Astrocyte of the spinal cord (primary cell): ENCODE data around the gene PRIM2.
"Not testable (repeated sequence)": the region's sequence is repeated elsewhere in the genome, so short reads cannot be mapped to it uniquely, and the experiment has no call there.

ENCODE experiments used
- DNase-seq: peaks from one replicate; pipeline ENCODE4 v3.0.0; 2011; ENCODE audit warnings: low read depth, low spot score
- H3K4me3 ChIP-seq: 2 replicates; pipeline ENCODE4 v1.5.1; 2011; ENCODE audit warnings: low read depth, mild to moderate bottlenecking, low read length, moderate library complexity
- in situ Hi-C: cut with HindIII; loops from 2 replicates; pipeline ENCODE4 v1.10.0; 2017; ENCODE audit warnings: low sequenced_read_pairs
- TF ChIP-seq, protein P1 (sequence below): IDR thresholded peaks from 2 replicates; pipeline ENCODE4 v1.5.1; 2012; ENCODE audit warnings: low read depth, mild to moderate bottlenecking, low read length, inconsistent platforms

The PRIM2 gene

DNA sequence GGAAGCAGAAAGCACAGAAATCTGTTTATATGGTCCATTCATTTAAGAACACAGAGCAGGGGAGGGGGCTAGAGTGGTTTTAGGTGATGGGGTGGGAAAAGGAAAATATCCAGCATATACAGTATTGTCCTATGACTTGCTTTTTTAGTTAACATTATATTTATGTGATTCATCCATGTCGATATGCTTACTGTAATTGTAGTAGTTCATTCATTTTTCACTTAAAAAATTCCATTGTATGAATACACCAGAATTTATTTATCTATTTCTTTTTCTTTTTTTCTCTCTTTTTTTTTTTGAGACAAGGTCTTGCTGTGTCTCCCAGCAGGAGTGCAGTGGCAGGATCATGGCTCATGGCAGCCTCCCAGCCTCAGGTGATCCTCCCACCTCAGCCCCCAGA is 9.6 kb upstream of the PRIM2 start:
- in situ Hi-C loops: no loop called here
- H3K4me3 ChIP-seq: no peak overlapping the region
- DNase-seq: no peak
- TF ChIP-seq, protein P1, sequence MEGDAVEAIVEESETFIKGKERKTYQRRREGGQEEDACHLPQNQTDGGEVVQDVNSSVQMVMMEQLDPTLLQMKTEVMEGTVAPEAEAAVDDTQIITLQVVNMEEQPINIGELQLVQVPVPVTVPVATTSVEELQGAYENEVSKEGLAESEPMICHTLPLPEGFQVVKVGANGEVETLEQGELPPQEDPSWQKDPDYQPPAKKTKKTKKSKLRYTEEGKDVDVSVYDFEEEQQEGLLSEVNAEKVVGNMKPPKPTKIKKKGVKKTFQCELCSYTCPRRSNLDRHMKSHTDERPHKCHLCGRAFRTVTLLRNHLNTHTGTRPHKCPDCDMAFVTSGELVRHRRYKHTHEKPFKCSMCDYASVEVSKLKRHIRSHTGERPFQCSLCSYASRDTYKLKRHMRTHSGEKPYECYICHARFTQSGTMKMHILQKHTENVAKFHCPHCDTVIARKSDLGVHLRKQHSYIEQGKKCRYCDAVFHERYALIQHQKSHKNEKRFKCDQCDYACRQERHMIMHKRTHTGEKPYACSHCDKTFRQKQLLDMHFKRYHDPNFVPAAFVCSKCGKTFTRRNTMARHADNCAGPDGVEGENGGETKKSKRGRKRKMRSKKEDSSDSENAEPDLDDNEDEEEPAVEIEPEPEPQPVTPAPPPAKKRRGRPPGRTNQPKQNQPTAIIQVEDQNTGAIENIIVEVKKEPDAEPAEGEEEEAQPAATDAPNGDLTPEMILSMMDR: no peak

DNA sequence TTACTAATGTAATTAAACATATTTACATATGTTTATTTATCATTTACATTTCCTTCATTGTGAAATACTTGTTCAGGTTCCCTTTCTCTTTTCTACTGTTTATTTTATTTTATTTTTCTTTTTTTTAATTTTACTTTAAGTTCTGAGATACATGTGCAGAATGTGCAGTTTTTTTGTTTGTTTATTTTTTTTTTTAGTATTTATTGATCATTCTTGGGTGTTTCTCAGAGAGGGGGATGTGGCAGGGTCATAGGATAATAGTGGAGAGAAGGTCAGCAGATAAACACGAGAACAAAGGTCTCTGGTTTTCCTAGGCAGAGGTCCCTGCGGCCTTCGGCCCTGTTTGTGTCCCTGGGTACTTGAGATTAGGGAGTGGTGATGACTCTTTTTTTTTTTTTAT is 8.7 kb upstream of the PRIM2 start:
- in situ Hi-C loops, DNase-seq, H3K4me3 ChIP-seq: not testable (repeated sequence)

DNA sequence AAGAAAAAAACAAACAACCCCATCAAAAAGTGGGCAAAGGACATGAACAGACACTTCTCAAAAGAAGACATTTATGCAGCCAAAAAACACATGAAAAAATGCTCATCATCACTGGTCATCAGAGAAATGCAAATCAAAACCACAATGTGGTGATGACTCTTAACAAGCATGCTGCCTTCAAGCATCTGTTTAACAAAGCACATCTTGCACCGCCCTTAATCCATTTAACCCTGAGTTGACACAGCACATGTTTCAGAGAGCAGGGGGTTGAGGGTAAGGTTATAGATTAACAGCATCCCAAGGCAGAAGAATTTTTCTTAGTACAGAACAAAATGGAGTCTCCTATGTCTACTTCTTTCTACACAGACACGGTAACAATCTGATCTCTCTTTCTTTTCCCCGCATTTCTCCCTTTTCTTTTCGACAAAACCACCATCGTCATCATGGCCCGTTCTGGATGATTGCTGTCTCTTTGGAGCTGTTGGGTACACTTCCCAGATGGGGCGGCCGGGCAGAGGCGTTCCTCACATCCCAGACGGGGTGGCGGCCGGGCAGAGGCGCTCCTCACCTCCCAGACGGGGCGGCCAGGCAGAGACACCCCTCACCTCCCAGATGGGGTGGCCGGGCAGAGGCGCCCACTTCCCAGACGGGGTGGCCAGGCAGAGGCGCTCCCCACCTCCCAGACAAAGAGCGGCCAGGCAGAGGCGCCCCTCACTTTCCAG is 7.2 kb upstream of the PRIM2 start:
- in situ Hi-C loops: not testable (repeated sequence)
- DNase-seq: peak; percentile 57

DNA sequence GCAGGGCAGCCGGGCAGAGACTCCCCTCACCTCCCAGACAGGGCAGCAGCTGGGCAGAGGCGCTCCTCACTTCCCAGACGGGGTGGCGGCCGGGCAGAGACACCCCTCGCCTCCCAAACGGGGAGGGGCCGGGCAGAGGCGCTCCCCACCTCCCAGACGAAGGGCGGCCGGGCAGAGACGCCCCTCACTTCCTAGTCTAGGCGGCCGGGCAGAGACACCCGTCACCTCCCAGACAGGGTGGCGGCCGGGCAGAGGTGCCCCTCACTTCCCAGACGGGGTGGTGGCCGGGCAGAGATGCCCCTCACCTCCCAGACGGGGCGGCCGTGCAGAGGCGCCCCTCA is 6.6 kb upstream of the PRIM2 start:
- no peak overlapping the region for H3K4me3 ChIP-seq
- TF ChIP-seq, protein P1: no peak
- in situ Hi-C loops: no loop called here
- DNase-seq: no peak

More for the DNA sequence above, 7.2 kb upstream of the PRIM2 start:
- not testable (repeated sequence) for H3K4me3 ChIP-seq

DNA sequence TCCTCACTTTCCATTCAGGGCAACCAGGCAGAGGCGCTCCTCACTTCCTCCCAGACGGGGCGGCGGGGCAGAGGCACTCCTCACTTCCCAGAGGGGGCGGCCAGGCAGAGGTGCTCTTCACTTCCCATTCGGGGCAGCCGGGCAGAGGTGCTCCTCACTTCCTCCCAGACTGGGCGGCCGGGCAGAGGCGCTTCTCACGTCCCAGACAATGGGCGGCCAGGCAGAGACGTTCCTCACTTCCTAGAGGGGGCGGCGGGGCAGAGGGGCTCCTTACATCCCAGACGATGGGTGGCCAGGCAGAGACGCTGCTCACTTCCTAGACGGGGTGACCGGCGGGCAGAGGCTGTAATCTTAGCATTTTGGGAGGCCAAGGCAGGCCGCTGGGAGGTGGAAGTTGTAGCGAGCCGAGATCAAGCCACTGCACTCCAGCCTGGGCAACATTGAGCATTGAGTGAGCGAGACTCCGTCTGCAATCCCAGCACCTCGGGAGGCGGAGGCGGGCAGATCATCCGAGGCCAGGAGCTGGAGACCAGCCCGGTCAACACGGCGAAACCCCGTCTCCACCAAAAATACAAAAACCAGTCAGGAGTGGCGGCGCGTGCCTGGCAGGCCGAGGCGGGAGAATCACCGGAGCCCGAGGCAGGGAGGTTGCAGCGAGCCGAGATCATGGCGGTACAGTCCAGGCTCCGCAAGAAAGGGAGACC is 6.0 kb upstream of the PRIM2 start:
- H3K4me3 ChIP-seq, in situ Hi-C loops, DNase-seq: not testable (repeated sequence)

DNA sequence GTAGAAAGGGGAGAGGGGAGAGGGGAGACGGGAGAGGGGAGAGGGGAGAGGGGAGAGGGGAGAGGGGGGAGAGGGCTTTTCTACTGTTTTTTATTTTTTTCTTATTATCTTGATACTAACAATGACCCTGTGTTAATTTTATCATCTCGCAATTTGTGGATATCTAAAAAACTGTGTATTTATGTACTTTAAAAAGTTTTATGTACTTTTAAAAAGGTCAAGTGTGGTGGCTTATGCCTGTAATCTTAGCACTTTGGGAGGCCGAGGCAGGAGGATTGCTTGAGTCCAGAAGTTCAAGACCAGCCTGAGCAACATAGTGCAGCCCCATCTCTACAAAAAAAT is 5.5 kb upstream of the PRIM2 start:
- in situ Hi-C loops: no loop called here

DNA sequence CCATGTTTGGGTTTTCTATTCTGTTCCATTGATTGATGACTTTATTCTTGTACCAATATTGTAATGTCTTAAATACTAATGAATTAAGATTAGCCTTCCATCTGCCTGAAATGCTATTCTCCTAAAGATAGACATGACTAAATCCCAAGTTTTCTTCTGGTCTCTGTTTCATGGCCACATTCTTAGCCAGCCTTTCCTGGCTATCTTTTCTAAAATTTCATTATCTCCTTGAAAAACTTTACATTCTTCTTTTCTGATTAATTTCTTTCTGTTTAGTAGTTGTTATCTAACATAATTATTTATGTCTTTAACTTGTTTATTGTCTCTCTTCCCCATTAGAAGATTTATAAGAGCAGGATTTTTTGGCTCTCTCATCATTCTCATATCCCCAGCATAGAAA is 4.4 kb upstream of the PRIM2 start:
- TF ChIP-seq, protein P1: no peak
- H3K4me3 ChIP-seq: no peak overlapping the region
- no peak for DNase-seq
- in situ Hi-C loops: no loop called here

More for the DNA sequence above, 5.5 kb upstream of the PRIM2 start:
- DNase-seq: no peak
- TF ChIP-seq, protein P1: no peak
- no peak overlapping the region for H3K4me3 ChIP-seq

DNA sequence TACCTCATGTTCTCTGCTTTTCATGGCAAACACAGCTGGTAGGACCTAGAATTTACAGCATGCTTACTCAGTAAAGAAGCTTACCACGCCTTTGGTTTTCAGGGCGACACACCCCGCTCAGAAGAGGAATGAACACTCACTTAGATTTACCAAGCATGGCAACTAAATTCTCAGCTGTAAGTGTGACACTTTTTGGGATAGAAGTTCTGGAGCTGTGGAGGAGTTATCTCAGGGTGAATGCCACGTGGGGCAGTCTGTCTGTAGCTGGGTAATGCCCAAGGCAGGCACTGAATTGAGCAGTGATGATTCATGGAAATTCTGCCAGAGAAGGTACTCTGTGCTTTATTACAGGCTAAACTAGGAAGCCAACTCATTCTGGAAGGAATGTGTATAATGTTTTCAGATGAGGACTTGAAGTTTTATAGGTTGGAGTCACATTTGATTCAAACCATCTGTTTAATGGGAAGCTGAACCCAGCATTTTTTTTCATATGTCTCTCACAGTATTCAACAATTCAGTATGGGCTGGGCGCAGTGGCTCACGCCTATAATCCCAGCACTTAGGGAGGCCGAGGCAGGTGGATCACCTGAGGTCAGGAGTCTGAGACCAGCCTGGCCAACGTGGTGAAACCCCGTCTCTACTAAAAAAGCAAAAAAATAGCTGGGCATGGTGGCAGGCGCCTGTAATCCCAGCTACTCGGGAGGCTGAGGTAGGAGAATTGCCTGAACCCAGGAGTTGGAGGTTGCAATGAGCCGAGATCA is 3.5 kb upstream of the PRIM2 start:
- no peak overlapping the region for H3K4me3 ChIP-seq
- in situ Hi-C loops: no loop called here
- TF ChIP-seq, protein P1: peak; percentile 3
- peak; percentile 98 for DNase-seq
